HepG2 (cell line): Measurements from ENCODE around the gene MROH2A. TPM values are rescaled to one million over a fixed set of nuclear protein-coding genes. Genes with fewer than 3 reads are reported as not detected.
A peak's percentile ranks its signal among the peaks of the same experiment; 100 is the strongest.

ENCODE experiments used
- CENPX ChIP-seq: sonication (generic); formaldehyde crosslinking; IDR thresholded peaks from 2 replicates; pipeline ENCODE4 v1.9.0; 2021; ENCODE audit warnings: mild to moderate bottlenecking, missing genetic modification reagents, moderate library complexity
- HES4 ChIP-seq: sonication (generic); formaldehyde crosslinking; IDR thresholded peaks from 2 replicates; pipeline ENCODE4 v1.9.0; 2021; ENCODE audit warnings: mild to moderate bottlenecking, missing genetic modification reagents, borderline replicate concordance
- MATR3 ChIP-seq: sonication (generic); formaldehyde crosslinking; IDR thresholded peaks from 2 replicates; pipeline ENCODE4 v1.4.0; 2020; ENCODE audit warnings: missing genetic modification reagents
- NFATC3 ChIP-seq: sonication (generic); formaldehyde crosslinking; IDR thresholded peaks from 2 replicates; pipeline ENCODE4 v1.5.1; 2020; ENCODE audit warnings: mild to moderate bottlenecking, missing genetic modification reagents
- ZFY ChIP-seq: sonication (generic); formaldehyde crosslinking; IDR thresholded peaks from 2 replicates; pipeline ENCODE4 v1.4.0; 2020; ENCODE audit warnings: missing genetic modification reagents
- ZKSCAN1 ChIP-seq: fragments of 150-350 bp; IDR thresholded peaks from 2 replicates; pipeline ENCODE4 v1.6.1; 2014; ENCODE audit warnings: low read length
- ZMAT3 ChIP-seq: sonication (generic); formaldehyde crosslinking; conservative IDR thresholded peaks from 2 replicates; pipeline ENCODE4 v1.7.0; 2021; ENCODE audit warnings: missing genetic modification reagents
- ZNF468 ChIP-seq: sonication (generic); formaldehyde crosslinking; IDR thresholded peaks from 2 replicates; pipeline ENCODE4 v1.8.0; 2022; ENCODE audit warnings: mild to moderate bottlenecking, moderate library complexity, missing genetic modification reagents
- ZNF557 ChIP-seq: sonication (generic); formaldehyde crosslinking; IDR thresholded peaks from 2 replicates; pipeline ENCODE4 v1.4.0; 2020; ENCODE audit warnings: missing genetic modification reagents
- ZNF615 ChIP-seq: sonication (generic); formaldehyde crosslinking; IDR thresholded peaks from 2 replicates; pipeline ENCODE4 v1.5.0; 2020; ENCODE audit warnings: mild to moderate bottlenecking, missing genetic modification reagents, borderline replicate concordance
- ZNF75D ChIP-seq: sonication (generic); formaldehyde crosslinking; IDR thresholded peaks from 2 replicates; pipeline ENCODE4 v1.8.1; 2023; ENCODE audit warnings: missing genetic modification reagents, mild to moderate bottlenecking, borderline replicate concordance
- polyA plus RNA-seq, 8 experiments: library from polyadenylated mRNA; depleted of rRNA in 3 of 8; stranded (reverse) in 7 of 8; unstranded in 1 of 8; fragments of >200 nt; fragmentation: Illumina TruSeq in 4 of 8; extraction: Trizol in 4 of 8; gene quantifications; 2 replicates each; pipeline versions ENCODE4 v1.2.1 to v1.2.3, GENCODE V29; 2011 to 2016; ENCODE audit warnings: low read depth in 4 of 8, missing spikeins in 1 of 8, mixed read lengths in 1 of 8; ENCODE audit not compliant: insufficient read depth in 1 of 8
- total RNA-seq, 5 experiments: library from RNA; depleted of rRNA; stranded (reverse); fragments of >200 nt; fragmentation: Illumina TruSeq; extraction: Trizol; gene quantifications; 2 replicates each; pipeline ENCODE4 v1.2.3, GENCODE V29; 2016; ENCODE audit warnings: low read depth in 1 of 5
- TF ChIP-seq, protein P1 (sequence below): IDR thresholded peaks from 2 replicates; pipeline ENCODE4 v1.6.1; 2016; ENCODE audit warnings: low read depth, borderline replicate concordance
- TF ChIP-seq, protein P2 (sequence below): IDR thresholded peaks from 2 replicates; pipeline ENCODE4 v1.6.1; 2016; ENCODE audit warnings: missing compliant biosample characterization, missing genetic modification reagents, borderline replicate concordance
- TF ChIP-seq, protein P3 (sequence below): sonication (generic); formaldehyde crosslinking; IDR thresholded peaks from 2 replicates; pipeline ENCODE4 v1.4.0; 2020; ENCODE audit warnings: mild to moderate bottlenecking, missing genetic modification reagents
- TF ChIP-seq, protein P4 (sequence below): sonication (generic); formaldehyde crosslinking; IDR thresholded peaks from 2 replicates; pipeline ENCODE4 v1.4.0; 2020; ENCODE audit warnings: missing genetic modification reagents, mild to moderate bottlenecking, borderline replicate concordance
- TF ChIP-seq, protein P5 (sequence below): sonication (generic); formaldehyde crosslinking; IDR thresholded peaks from 2 replicates; pipeline ENCODE4 v1.8.1; 2023; ENCODE audit warnings: mild to moderate bottlenecking, missing genetic modification reagents, borderline replicate concordance
- TF ChIP-seq, protein P6 (sequence below): sonication (generic); formaldehyde crosslinking; IDR thresholded peaks from 2 replicates; pipeline ENCODE4 v1.8.0; 2022; ENCODE audit warnings: mild to moderate bottlenecking, missing genetic modification reagents, moderate library complexity
- TF ChIP-seq, protein P7 (sequence below): sonication (generic); formaldehyde crosslinking; IDR thresholded peaks from 2 replicates; pipeline ENCODE4 v1.4.0; 2020; ENCODE audit warnings: missing genetic modification reagents, borderline replicate concordance
- TF ChIP-seq, protein P8 (sequence below), 2 experiments: fragments of 450-650 bp in 1 of 2; sonication (generic) in 1 of 2; formaldehyde crosslinking; IDR thresholded peaks; 2 replicates each; pipeline versions ENCODE4 v1.5.0 to v1.8.0; 2020 to 2022; ENCODE audit warnings: mild to moderate bottlenecking in 1 of 2, missing genetic modification reagents in 1 of 2

MROH2A gene
- total and polyA plus RNA-seq, 2 of the 13 experiments (the other 11 are each of a cell fraction or from before 2014, with no cell fraction given): 0.03 to 0.04 TPM

DNA sequence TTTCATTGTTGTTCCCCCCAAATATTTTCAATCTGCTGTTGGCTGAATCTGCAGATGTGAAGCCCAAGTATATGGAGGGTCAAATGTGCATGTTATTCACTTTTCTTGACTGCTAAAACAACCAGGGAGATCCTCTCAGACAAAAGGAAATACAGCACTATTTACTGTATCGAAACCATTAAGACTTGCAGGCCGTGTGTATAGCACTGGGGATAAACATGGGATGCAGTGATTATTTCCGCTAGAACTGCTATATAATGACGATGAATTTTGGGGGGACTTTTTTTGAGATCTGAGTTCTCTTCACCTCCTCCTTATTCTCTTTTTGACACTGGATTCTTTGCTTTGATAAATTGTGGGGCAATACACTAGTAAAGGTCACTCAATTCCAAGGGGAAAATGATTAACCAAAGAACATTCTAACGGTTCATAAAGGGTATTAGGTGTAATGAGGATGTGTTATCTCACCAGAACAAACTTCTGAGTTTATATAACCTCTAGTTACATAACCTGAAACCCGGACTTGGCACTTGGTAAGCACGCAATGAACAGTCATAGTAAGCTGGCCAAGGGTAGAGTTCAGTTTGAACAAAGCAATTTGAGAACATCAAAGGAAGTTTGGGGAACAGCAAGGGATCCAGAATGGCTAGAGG lies 21.6 kb upstream of the MROH2A start (continued):
- TF ChIP-seq, protein P1, sequence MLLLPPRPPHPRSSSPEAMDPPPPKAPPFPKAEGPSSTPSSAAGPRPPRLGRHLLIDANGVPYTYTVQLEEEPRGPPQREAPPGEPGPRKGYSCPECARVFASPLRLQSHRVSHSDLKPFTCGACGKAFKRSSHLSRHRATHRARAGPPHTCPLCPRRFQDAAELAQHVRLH (CRISPR knock-in tag): no peak
- TF ChIP-seq, protein P2, sequence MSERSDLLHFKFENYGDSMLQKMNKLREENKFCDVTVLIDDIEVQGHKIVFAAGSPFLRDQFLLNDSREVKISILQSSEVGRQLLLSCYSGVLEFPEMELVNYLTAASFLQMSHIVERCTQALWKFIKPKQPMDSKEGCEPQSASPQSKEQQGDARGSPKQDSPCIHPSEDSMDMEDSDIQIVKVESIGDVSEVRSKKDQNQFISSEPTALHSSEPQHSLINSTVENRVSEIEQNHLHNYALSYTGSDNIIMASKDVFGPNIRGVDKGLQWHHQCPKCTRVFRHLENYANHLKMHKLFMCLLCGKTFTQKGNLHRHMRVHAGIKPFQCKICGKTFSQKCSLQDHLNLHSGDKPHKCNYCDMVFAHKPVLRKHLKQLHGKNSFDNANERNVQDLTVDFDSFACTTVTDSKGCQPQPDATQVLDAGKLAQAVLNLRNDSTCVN: peak; percentile 88
- TF ChIP-seq, protein P3, sequence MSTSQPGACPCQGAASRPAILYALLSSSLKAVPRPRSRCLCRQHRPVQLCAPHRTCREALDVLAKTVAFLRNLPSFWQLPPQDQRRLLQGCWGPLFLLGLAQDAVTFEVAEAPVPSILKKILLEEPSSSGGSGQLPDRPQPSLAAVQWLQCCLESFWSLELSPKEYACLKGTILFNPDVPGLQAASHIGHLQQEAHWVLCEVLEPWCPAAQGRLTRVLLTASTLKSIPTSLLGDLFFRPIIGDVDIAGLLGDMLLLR (CRISPR knock-in tag): no peak
- TF ChIP-seq ZMAT3 (CRISPR knock-in tag) (peak; percentile 75; the same call in 1 of the 2 replicates), CENPX (CRISPR knock-in tag) (no peak), ZNF615 (CRISPR knock-in tag) (no peak), NFATC3 (no peak), MATR3 (CRISPR knock-in tag) (no peak), ZNF75D (CRISPR knock-in tag) (no peak), HES4 (CRISPR knock-in tag) (no peak), ZNF468 (CRISPR knock-in tag) (no peak), ZNF557 (CRISPR knock-in tag) (0 out of 2 replicates have a peak, but pooled peaks have one; percentile 47), ZKSCAN1 (no peak), ZFY (CRISPR knock-in tag) (no peak)
- TF ChIP-seq, protein P4, sequence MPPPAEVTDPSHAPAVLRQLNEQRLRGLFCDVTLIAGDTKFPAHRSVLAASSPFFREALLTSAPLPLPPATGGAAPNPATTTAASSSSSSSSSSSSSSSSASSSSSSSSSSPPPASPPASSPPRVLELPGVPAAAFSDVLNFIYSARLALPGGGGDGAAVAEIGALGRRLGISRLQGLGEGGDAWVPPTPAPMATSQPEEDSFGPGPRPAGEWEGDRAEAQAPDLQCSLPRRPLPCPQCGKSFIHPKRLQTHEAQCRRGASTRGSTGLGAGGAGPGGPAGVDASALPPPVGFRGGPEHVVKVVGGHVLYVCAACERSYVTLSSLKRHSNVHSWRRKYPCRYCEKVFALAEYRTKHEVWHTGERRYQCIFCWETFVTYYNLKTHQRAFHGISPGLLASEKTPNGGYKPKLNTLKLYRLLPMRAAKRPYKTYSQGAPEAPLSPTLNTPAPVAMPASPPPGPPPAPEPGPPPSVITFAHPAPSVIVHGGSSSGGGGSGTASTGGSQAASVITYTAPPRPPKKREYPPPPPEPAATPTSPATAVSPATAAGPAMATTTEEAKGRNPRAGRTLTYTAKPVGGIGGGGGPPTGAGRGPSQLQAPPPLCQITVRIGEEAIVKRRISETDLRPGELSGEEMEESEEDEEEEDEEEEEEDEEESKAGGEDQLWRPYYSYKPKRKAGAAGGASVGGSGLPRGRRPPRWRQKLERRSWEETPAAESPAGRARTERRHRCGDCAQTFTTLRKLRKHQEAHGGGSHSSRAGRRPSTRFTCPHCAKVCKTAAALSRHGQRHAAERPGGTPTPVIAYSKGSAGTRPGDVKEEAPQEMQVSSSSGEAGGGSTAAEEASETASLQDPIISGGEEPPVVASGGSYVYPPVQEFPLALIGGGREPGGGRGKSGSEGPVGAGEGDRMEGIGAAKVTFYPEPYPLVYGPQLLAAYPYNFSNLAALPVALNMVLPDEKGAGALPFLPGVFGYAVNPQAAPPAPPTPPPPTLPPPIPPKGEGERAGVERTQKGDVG (CRISPR knock-in tag): no peak
- TF ChIP-seq, protein P5, sequence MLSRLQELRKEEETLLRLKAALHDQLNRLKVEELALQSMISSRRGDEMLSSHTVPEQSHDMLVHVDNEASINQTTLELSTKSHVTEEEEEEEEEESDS (CRISPR knock-in tag): peak; percentile 89
- TF ChIP-seq, protein P6, sequence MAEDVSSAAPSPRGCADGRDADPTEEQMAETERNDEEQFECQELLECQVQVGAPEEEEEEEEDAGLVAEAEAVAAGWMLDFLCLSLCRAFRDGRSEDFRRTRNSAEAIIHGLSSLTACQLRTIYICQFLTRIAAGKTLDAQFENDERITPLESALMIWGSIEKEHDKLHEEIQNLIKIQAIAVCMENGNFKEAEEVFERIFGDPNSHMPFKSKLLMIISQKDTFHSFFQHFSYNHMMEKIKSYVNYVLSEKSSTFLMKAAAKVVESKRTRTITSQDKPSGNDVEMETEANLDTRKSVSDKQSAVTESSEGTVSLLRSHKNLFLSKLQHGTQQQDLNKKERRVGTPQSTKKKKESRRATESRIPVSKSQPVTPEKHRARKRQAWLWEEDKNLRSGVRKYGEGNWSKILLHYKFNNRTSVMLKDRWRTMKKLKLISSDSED (CRISPR knock-in tag): no peak
- TF ChIP-seq, protein P7, sequence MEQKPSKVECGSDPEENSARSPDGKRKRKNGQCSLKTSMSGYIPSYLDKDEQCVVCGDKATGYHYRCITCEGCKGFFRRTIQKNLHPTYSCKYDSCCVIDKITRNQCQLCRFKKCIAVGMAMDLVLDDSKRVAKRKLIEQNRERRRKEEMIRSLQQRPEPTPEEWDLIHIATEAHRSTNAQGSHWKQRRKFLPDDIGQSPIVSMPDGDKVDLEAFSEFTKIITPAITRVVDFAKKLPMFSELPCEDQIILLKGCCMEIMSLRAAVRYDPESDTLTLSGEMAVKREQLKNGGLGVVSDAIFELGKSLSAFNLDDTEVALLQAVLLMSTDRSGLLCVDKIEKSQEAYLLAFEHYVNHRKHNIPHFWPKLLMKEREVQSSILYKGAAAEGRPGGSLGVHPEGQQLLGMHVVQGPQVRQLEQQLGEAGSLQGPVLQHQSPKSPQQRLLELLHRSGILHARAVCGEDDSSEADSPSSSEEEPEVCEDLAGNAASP (CRISPR knock-in tag): peak; percentile 92
- TF ChIP-seq, protein P8, sequence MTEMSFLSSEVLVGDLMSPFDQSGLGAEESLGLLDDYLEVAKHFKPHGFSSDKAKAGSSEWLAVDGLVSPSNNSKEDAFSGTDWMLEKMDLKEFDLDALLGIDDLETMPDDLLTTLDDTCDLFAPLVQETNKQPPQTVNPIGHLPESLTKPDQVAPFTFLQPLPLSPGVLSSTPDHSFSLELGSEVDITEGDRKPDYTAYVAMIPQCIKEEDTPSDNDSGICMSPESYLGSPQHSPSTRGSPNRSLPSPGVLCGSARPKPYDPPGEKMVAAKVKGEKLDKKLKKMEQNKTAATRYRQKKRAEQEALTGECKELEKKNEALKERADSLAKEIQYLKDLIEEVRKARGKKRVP (CRISPR knock-in tag; IDR thresholded peaks at IDR 0.05): peak in 1 of 2 experiments; percentile 83; a peak in 2 of 4 replicates
